GM18870 (cell line): Measurements from ENCODE around the gene MYH9.

Experiments
- ATAC-seq: cut with Tn5 transposase; IDR thresholded peaks from one replicate; pipeline ENCODE4 v1.9.1; 2021; ENCODE audit warnings: moderate library complexity; ENCODE audit not compliant: unreplicated experiment

The MYH9 gene

DNA sequence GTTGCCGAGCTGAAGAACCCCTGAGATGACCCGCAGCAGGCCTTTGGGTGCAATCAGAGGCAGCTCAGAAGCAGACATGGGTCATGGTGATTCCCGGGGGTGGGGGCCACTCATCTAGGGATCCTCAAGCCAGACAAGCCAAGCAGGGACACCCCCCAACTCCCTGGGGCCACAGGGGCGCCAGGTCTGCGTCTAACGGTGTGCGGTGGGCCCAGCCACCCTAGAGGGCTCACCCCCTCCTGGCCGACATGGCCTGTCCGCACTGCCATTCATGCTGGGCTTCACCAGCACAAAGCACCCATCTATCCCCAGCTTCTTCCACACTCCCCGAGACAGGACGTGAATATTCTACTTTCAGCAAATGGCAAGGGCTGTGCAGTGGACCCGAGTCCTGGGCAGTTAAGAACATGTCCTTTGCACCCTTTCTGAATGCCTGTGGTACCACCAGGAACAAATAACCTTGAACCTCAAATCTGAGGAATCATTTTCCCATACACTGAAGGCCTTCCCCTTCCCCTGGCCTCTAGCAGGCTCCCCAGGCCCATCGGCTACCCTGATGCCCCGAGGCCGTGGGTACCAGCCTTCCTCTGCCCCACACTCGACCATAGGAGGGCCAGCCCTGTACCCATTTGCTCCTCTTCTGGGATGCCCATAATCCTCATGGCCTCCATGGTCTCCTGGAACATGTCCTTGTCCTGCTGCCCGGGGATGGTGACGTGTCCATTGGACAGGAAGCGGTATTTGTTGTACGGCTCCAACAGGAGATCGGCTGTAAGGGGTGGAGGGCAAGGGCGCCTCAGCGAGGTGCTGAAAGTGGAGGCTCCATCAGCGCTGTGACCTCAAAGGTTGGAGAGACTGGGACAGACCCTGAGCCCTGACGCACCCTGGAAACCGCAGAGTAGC, 67.9 kb downstream of the MYH9 start:
- no peak for ATAC-seq

DNA sequence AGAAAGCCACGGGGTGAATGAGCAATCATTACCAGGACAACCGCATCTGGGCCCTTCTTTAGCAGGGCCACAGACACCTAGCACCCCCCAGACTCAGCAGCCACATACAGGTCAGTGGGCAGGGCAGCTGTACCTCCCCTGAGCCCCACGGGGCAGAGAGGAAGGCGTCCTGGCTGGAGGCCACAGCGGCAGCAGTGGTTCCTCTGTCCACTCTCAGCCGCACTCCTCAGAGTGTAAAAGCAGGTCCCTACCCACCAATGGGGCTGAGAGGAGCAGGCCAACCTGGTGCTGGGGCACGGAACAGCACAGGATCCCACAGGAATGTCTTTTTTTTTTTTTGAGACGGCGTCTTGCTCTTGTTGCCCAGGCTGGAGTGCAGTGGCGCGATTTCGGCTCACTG, 69.3 kb downstream of the MYH9 start:
- no peak for ATAC-seq

DNA sequence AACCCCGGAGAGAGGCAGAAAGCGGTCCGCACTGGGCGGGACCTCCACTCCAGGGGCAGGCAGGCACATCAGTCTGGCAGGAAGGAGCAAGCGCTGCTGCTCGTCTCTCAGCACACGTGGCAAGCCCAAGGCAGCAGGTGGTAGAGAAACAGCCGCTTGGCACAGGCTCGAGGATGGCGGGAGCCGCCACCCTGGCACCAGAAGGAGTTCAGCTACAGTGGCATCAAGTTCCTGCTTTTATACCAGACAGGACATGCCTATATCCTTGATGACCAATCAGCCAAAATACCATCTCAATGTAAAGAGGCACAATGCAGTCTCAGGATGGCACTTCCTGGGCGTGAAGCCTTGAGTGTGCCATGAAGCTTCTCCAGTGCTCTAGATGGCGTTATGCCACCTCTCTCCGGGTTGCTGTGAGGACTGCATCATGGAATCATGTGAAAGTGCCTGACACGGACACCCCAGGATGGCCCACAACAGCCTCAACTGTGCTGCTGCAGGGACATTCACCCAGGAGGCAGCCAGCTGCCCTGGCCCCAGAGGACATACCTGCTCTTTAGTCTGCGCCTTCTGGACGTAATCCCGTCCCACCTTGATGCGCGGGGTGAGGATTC, 70.0 kb downstream of the MYH9 start:
- no peak for ATAC-seq

DNA sequence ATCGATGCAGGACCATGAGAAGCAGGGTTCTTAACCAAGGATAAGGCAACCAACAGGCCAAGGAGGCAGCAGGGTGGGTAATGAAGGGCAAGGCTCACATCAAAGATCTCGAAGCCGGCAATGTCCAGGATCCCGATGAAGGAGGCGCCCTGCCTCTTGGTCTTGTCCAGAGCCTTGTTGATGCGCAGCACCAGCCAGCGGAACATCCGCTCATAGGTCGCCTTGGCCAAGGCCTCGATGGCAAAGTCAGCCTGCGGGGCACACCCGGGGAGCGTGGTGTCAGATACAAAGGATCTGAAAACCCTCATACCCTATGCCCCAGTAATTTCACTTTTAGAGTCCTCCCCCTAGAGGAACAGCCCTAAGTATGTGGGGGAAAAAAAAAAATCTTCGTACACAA, 71.3 kb downstream of the MYH9 start:
- no peak for ATAC-seq

DNA sequence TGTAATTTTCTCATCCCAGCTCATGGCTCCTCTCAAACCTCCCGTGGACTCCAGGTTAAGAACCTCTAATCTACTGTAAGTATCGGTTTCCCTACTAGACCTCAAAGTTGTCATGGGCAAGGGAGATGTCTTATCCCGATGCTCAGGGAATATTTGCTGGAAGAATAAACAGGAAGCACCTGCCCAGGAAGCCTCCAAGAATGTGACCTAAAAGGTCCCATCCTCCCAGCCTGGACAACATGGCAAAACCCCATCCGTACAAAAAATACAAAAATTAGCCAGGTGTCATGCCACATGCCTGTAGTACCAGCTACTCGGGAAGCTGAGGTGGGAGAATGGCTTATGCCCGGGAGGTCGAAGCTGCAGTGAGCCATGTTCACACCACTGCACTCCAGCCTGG, 72.4 kb downstream of the MYH9 start:
- ATAC-seq = no peak

DNA sequence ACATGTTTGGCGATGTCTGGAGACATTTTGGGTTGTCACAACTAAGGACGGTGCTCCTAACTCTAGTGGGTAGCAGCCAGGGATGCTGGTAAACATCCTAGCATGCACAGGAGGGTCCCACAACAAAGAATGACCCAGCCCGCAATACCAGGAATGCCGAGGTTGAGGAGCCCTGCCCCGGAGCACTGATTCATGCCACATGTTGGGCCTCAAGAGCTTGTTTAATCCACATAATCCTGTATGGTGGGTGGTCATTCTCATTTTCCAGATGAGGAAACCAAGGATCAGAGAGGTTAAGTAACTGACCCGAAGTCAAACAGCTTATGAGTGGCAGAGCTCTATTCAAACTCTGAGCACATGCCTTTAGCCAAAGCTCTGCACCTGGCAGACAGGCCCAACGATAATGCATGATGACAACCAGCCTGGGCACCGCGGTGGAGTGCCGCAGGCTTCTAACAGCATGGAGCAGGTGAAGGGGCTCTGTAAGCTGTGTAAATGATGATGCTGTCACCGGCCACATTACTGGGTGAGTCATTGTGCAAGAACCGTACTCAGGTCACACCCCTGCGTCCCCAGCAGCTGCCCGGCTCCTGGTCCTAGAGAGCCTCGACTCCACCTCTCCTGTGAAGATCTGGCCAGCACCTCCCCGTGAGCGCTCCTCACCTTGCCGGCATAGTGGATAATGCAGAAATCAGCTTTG, 76.2 kb downstream of the MYH9 start:
- ATAC-seq = no peak

DNA sequence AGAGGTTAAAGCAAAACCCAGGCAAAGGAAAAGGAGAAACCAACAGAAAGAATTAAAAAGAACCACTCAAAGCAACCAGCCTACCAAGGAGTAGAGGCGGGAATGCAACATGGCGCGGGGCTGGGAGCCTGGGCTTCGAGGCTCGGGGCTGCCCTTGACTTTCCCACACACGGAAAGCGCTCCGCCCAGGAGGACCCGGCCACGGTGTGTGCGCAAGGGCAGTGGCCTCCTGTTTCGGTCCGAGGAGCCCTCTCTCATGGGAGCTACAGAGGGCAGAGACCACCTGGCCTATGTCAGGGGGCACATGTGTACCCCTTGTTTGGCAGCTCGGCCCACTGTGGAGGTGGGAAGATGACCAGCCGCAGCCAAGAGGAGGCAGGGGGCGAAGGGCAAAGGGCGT, 78.9 kb downstream of the MYH9 start:
- no peak for ATAC-seq

DNA sequence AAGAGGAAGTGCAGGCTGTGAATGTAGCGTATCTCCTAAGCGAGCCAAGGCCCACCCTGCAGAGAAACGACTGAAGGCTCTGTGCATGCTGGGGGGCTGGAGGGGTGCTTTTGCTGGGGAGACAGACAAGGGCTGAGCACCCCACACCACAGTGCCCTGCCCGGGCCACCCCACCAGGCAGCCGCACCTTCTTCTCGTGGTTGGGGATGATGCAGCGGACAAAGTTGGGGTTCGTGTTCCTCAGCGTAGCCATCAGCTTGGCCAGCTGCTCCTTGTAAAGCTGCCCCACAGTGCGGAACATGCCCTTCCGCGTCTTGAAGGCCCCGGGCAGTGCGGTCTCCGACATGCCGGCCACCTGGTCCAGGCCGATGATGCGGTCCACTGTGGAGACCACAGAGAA, 81.5 kb downstream of the MYH9 start:
- ATAC-seq = no peak

DNA sequence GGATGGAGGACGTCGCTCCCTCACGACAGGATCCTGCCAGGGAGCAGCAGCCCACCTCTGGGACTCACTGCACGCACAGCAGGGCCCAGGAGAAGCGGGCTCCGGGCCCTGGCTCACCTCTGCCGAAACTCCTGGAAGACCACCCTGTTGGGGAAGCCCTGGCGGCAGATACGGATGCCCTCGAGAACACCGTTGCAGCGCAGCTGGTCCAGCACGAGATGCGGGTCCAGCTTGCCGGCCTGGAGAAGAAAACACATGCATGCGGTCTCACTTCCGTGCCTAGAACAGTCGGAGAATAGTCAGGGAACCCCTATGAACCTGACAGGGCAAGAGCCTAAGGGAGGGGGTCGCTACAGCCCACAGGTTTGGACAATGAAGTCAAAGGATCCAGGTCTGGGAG, 82.0 kb downstream of the MYH9 start:
- no peak for ATAC-seq

DNA sequence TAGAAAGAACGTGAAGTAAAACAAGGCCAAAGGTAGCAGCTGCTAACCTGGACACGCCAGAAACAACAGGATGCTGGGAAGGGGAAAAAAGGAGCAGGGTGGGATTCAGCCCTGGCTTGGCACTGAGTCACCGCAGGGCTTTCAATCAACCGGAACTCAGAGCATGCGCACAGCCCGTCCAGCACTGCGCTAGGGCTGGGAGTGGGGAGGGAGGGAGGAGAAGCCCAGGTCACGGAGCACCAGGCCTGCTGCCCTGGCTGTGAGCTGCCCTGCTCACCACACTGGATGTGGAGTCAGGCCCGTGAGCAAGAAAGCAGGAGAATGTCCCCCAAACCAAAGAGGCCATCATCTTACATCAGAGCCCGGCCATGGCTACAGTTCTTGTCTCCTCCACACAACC, 83.3 kb downstream of the MYH9 start:
- no peak for ATAC-seq

DNA sequence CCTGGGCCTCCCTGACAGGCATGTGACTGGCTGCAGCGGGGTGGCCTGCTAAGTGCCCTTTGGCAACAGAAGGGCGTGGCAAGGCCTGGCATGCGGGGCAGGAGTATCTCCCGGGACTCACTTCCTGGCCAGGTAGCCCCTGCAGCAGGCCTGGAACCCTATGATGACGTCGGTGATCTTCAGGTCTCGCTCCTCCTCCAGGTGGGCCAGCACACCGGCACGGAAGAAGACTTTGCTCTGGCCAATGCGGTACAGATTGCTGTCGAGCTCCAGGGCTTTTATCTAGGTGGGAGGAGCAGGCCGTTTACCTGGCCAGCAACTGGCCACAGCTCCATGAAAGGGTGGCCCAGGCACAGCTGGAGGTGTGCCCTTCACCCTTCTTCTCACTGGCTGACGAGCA, 83.9 kb downstream of the MYH9 start:
- no peak for ATAC-seq

DNA sequence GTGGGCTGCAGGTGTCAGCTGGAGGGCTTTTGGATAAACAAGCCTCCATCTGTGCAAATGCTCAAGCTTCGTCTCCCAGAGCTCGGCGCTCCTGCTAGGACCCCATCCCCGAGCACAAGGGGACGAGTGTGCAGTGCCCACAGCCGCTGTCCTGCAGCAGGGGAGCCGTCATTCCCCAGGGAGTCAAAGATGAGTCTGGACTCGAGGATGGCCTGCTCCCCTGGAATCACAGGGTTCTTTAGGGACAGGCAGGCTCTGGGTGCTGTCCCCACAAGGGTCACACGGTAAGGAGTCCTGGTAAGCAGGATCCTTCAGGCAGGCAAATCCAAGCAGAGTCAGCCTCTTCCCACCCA, 84.7 kb downstream of the MYH9 start:
- no peak for ATAC-seq

DNA sequence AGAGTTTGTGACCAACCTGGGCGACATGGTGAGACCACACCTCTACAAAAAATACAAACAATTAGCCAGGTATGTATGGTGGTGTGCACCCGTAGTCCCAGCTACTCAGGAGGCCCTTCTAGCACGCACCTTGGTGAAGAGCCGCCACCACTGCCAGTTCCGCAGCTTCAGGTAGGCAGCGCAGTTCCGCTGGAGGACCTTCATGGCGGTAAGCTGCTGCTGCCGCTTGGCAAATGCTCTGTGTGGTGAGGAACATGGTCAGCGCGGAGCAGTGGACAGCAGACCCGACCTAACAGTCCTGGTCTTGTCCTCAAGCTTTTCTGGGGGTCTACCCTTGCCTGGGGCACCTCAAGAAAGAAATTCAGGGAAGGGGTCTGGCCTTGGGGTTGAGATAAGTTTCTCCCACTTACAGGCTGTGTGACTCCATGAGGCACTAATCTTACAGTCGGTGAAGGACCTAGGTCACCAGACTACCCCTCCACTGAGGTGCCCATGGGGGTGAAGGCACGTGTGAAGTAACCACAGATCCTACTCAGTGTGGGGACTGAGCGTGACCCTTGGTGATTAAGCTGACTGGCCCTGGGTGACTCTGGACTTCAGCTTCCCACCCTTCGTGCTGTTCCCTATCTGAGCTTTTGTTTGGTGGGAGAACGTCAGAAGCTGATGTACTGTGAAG, 85.2 kb downstream of the MYH9 start:
- ATAC-seq = no peak

DNA sequence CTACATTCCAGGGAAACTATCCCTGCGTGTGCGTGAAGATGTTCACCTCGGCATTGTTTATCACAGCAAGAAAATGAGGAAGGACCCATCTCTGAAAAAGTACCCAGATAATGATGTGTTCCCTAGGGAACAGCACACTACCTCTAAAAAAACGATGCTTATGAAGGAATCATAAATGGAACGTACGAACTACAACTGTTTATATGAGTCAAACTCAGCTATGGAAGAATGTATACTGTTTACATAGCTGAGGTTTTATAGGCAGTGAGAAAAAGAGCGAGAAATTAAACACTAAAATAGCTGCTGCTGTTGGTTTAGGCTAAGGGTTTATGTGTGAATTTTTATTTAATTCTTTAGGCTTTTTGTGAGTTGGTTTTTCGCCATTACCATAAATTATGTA, 85.9 kb downstream of the MYH9 start:
- no peak for ATAC-seq

DNA sequence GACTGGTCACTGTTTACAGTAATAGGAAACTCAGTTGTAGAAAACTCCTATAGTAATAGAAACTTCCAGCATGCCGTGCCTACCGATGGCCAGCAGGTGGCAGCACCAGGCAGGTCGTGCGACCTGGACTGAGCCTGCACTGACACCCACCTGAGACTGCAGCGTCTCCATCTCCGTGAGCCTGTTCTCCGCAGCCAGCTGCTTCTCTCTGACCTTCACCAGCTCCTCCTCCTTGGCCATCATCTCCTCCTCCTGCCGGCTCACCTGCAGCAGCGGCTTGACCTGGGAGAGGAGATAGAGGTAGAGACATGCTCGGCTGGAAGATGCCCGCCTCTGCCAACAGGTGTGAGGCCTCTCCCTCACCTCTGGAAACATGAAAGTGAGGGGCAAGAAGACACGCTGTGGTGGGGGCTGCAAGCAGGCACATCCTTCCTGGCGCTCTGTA, 86.4 kb downstream of the MYH9 start:
- ATAC-seq = peak; percentile 47

DNA sequence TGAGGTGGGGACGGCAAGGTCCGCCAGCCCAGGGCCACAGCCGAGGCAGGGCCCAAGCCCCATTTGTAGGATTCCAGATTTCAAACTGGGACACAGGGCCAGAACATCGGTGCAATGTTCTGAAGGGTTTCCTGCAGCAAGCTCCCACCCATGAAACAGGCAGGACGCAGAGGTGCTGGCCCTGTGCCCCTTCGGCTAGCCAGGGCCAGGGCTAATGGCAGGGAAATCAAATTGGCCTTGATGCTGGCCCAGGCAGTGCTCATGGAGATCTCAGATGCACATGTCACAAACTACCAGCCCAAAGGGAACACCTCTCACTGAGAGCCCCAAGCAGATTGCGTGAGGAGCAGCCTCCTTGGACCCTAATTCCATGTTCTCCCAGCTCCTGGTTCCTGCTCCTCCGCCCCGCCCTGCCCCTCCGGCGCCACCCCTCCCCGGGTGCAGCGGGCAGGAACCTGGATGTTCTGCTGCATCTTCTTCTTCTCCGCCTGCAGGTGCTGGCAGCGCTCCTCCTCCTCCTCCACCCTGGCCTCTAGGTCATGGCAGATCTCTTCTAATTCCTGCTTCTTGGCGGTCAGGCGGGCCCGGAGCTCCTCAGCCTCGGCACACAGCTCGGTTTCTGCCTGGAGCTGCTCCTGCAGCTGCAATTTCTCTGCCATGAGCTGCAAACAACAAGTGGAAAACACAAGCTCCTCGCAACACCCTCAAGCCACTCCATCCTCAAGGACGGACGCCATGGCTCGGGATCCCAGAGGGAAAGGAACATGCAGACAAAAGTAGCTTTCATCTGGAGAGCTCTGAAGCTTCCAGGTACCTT, 87.2 kb downstream of the MYH9 start:
- no peak for ATAC-seq

DNA sequence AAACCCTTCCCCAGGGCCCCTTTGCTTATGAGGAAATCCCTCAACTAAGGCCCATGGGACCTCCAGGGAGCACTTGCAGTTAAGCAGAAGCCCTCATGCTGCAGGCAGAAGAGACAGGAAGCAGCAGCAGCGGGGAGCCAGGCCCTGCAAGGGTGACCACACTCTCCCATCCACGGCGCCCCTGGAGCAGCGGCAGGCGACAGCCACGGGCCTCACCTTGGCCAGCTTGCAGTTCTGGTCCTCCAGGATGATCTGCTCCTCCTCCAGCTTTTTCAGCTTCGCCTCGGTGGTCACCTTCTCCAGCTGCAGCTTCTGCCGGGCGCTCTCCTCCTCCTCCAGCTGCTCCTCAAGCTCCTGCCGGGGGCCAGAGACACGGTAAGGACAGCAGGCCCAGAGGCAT, 87.9 kb downstream of the MYH9 start:
- ATAC-seq = no peak

DNA sequence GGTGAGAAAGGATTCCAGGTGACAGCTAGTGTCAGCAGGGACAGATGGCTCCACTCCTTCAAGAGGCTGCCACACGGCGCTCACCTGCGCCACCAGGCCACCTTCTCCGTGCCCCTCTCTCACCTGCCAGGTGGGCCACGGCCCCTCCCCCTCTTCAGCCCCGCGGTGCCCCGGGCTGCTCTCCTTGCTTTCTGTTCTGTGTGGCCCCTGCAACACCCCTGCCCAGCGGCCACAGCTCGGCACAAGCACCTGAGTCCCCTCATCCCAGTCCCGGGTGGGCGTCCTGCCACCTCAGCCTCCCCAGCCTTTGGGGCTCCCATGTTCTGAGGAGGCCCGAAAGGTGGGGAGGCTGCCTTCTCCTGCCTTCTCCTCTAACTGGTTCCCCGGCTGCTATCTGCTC, 88.5 kb downstream of the MYH9 start:
- no peak for ATAC-seq

DNA sequence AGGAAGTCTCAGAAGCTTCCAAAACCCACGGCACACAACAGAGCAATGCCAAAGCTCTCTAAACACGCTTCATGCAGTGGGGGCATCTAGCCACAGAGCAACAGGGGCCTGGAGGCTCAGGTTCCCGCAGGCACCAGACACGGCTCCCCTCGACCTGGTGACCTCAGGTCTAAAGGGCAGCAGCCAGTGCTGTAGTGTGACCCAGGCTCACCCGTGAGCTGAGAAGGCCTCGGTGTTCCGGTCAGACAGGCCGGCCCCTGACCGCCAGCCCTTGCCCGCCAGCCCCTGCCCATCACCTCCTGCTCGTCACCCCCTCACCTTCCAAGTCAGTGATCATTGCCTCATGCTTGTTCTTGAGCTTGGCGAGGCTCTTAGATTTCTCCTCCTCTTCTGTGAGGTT, 89.2 kb downstream of the MYH9 start:
- no peak for ATAC-seq

DNA sequence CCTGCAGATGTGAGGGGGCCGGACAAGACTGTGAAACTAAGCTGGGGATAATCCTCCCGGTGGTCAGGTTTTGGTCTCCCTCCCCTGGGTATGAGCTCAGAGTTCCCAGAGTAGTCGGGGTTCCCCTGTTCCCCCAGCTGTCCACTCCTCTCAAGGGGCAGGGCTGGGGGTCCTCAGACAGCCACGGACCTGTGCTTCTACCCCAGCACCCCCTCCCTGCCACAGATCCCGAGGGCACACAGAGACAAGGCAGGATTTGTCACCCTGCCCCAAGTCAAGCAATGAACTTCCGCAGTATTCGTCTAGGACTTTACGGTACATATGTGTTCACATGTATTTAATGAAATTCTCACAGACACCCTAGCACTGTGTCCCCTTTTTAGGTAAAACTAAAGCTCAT, 89.6 kb downstream of the MYH9 start:
- ATAC-seq = no peak

DNA sequence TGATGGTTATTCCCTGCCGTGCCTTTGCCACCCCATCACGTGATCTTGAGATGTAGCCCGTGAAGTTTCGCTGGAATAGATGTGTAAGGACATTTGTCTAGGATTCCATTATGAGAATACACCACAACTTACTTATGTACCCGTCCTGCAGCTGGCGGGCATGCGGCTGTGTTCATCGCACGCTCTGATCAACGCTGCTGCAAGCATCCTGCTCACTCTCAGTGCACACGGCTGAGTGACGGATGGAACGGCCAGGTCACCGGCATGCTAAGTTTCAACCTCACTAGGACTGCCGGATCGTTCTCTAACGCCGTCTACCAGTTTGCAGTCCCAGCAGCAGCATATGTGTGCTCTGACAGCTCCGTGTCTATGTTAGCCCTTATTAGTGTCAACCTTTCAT, 90.2 kb downstream of the MYH9 start:
- no peak for ATAC-seq
